OCI-LY3 (cell line): Measurements from ENCODE around the gene NRG2.

ENCODE experiments used
- H2AFZ ChIP-seq: fragments of 200-600, 300-600 bp; shearing (Covaris generic); 2 replicates; pipeline ENCODE4 v1.6.0; 2014; ENCODE audit warnings: antibody characterized with exemption, low read depth, low read length
- H3K27ac ChIP-seq: fragments of 200-600, 300-600 bp; sonication (generic); 2 replicates; pipeline ENCODE4 v1.5.1; 2014; ENCODE audit warnings: mild to moderate bottlenecking, low read length, moderate library complexity, mixed read lengths
- H3K27me3 ChIP-seq: fragments of 200-600, 300-600 bp; sonication (generic); 2 replicates; pipeline ENCODE4 v1.6.1; 2014; ENCODE audit warnings: low read depth, low read length, mixed read lengths
- H3K36me3 ChIP-seq: fragments of 200-600, 300-600 bp; sonication (generic); replicated peaks from 2 replicates; pipeline ENCODE3; 2014; ENCODE audit warnings: low read depth, low read length, mixed read lengths
- H3K4me1 ChIP-seq: fragments of 300-600, 200-600 bp; sonication (generic); 2 replicates; pipeline ENCODE4 v1.6.1; 2014; ENCODE audit warnings: low read length, mixed read lengths
- H3K4me2 ChIP-seq: fragments of 200-600, 300-600 bp; sonication (generic); 2 replicates; pipeline ENCODE4 v1.6.1; 2014; ENCODE audit warnings: low read length, mixed read lengths
- H3K4me3 ChIP-seq: fragments of 300-600, 200-600 bp; sonication (generic); 2 replicates; pipeline ENCODE4 v1.5.1; 2014; ENCODE audit warnings: antibody characterized with exemption, mild to moderate bottlenecking, low read length, moderate library complexity
- H3K79me2 ChIP-seq: fragments of 300-600, 200-600 bp; shearing (Covaris generic); 2 replicates; pipeline ENCODE4 v1.6.1; 2014; ENCODE audit warnings: mild to moderate bottlenecking, low read length, mixed read lengths
- H3K9ac ChIP-seq: fragments of 300-600, 200-600 bp; shearing (Covaris generic); 2 replicates; pipeline ENCODE4 v1.6.0; 2014; ENCODE audit warnings: mild to moderate bottlenecking, low read length, moderate library complexity
- H3K9me3 ChIP-seq: fragments of 200-600, 300-600 bp; shearing (Covaris generic); 2 replicates; pipeline ENCODE4 v1.6.1; 2014; ENCODE audit warnings: low read length, mixed read lengths; ENCODE audit not compliant: insufficient read depth
- H4K20me1 ChIP-seq: fragments of 200-600, 300-600 bp; sonication (generic); 2 replicates; pipeline ENCODE4 v1.6.1; 2016; ENCODE audit warnings: low read length, mixed read lengths; ENCODE audit not compliant: insufficient read depth
- EZH2phosphoT487 ChIP-seq: fragments of 200-600 bp; shearing (Covaris generic); IDR thresholded peaks from 2 replicates; pipeline ENCODE4 v1.6.1; 2018; ENCODE audit warnings: antibody characterized with exemption, mixed run types, low read depth
- TF ChIP-seq, protein P1 (sequence below): fragments of 200-600, 300-600 bp; sonication (generic); IDR thresholded peaks from 2 replicates; pipeline ENCODE4 v1.5.1; 2014; ENCODE audit warnings: antibody characterized with exemption, low read length, low read depth

The NRG2 gene

DNA sequence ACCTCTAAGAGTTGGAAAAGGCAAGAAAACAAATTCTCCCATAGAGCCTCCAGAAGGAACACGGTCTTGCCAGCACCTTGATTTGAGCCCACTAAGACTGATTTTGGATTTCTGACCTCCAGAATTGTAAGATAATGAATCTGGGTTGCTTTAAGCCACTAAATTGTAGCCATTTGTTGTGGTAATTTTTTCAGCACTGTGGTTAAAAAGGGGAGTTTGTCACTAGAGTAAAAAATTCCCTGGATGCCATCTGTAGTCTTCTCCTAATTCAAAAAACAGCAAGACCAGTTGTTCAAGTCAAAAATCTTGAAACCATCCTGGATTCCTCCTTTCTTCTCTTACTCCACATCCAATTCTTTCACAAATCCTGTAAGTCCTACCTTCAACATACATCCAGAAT lies 39.6 kb downstream of the NRG2 start:
- Histone ChIP-seq H3K27ac (no peak overlapping the region), H4K20me1 (no peaks in the 10 kb centered on the region), H3K4me2 (no peak overlapping the region), H3K79me2 (no peaks in the 10 kb centered on the region), H3K4me3 (no peak overlapping the region), H3K27me3 (peaks cover 35% of the 10 kb centered on the region), H3K4me1 (no peaks in the 10 kb centered on the region), H3K36me3 (no peaks in the 10 kb centered on the region), H3K9me3 (no peaks in the 10 kb centered on the region), H3K9ac (no peak overlapping the region), H2AFZ (no peak overlapping the region)
- no peak for TF ChIP-seq EZH2phosphoT487
- TF ChIP-seq, protein P1, sequence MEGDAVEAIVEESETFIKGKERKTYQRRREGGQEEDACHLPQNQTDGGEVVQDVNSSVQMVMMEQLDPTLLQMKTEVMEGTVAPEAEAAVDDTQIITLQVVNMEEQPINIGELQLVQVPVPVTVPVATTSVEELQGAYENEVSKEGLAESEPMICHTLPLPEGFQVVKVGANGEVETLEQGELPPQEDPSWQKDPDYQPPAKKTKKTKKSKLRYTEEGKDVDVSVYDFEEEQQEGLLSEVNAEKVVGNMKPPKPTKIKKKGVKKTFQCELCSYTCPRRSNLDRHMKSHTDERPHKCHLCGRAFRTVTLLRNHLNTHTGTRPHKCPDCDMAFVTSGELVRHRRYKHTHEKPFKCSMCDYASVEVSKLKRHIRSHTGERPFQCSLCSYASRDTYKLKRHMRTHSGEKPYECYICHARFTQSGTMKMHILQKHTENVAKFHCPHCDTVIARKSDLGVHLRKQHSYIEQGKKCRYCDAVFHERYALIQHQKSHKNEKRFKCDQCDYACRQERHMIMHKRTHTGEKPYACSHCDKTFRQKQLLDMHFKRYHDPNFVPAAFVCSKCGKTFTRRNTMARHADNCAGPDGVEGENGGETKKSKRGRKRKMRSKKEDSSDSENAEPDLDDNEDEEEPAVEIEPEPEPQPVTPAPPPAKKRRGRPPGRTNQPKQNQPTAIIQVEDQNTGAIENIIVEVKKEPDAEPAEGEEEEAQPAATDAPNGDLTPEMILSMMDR, result no peak

DNA sequence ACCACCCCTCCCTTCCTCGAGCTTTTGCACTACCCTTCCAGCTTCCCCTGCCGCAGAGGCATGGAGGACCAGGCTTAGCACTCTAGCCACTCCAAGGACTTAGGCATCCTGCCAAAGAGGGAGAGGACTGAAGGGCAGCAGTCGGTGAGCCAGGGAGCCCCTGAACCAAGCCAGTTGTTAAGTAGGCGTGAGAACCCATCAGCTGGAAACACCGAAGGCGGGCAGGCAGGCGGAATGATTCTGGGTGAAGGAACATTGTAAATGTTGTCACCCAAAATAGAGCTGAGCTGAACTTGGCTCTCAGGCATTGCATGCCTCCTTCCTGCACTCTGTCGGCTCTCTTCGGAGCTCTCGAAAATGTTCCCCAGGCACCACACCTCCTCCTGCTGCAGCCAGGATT lies 42.8 kb downstream of the NRG2 start:
- H3K4me2 ChIP-seq, result no peak overlapping the region
- H4K20me1 ChIP-seq, result no peaks in the 10 kb centered on the region
- no peak overlapping the region for H3K27ac ChIP-seq
- H3K9me3 ChIP-seq, result no peaks in the 10 kb centered on the region
- no peak overlapping the region for H2AFZ ChIP-seq
- TF ChIP-seq EZH2phosphoT487, result no peak
- TF ChIP-seq, protein P1, result no peak
- no peak overlapping the region for H3K4me3 ChIP-seq
- no peaks in the 10 kb centered on the region for H3K36me3 ChIP-seq
- H3K4me1 ChIP-seq, result no peaks in the 10 kb centered on the region
- peaks cover 30% of the 10 kb centered on the region for H3K27me3 ChIP-seq
- H3K79me2 ChIP-seq, result no peaks in the 10 kb centered on the region
- H3K9ac ChIP-seq, result no peak overlapping the region

DNA sequence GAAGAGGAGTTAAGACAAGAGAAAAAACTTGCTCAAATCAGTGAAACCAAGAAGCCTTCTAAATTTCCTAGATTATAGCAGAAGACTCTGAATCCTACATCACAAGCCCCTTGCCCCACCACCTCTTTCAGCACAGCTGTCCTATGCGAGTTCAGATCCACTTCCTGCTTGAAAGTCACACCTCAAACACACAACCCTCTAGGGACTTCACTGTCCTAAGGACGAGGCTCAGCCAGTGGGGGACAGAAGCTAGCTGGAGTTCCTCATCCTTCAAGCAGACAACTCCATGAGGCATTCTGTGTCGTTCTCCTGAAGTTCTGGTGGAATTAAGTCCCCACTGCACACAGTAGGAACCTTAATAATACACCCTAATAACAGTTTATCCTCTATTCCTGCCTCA lies 44.3 kb downstream of the NRG2 start:
- no peaks in the 10 kb centered on the region for H3K9me3 ChIP-seq
- TF ChIP-seq, protein P1, result no peak
- TF ChIP-seq EZH2phosphoT487, result no peak
- no peak overlapping the region for H3K4me3 ChIP-seq
- H3K36me3 ChIP-seq, result no peaks in the 10 kb centered on the region
- peaks cover 28% of the 10 kb centered on the region for H3K27me3 ChIP-seq
- no peaks in the 10 kb centered on the region for H4K20me1 ChIP-seq
- no peak overlapping the region for H3K27ac ChIP-seq
- H3K9ac ChIP-seq, result no peak overlapping the region
- no peaks in the 10 kb centered on the region for H3K4me1 ChIP-seq
- H3K4me2 ChIP-seq, result no peak overlapping the region
- no peaks in the 10 kb centered on the region for H3K79me2 ChIP-seq
- H2AFZ ChIP-seq, result no peak overlapping the region

DNA sequence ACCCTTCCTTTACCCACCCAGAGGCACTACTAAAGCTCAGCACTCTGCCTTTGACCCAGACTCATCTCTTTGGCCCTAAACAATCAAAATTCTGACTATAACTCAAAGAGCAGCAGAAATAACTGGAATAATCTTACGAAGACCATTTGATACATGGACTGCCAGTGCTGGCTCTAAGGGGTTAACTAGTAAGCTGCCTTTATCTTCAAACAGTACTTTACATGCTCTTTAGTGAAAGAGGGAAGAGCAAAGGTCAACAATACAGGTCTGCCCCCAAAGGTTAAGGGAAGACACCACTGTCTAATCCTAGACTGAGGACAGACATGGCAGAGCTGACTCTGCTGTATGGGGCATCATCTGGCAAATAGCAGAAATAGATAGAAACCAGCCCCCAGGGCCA lies 45.8 kb downstream of the NRG2 start:
- TF ChIP-seq, protein P1, result no peak
- no peak for TF ChIP-seq EZH2phosphoT487
- Histone ChIP-seq H3K36me3 (no peaks in the 10 kb centered on the region), H3K27ac (no peak overlapping the region), H3K4me3 (no peak overlapping the region), H3K27me3 (peaks cover 20% of the 10 kb centered on the region), H2AFZ (no peak overlapping the region), H3K4me2 (no peak overlapping the region), H3K4me1 (no peaks in the 10 kb centered on the region), H4K20me1 (no peaks in the 10 kb centered on the region), H3K79me2 (no peaks in the 10 kb centered on the region), H3K9ac (no peak overlapping the region), H3K9me3 (no peaks in the 10 kb centered on the region)
